GM12872 (cell line): ENCODE data around the gene DDX10.

Experiments
- CTCF ChIP-seq: IDR thresholded peaks from 3 replicates; pipeline ENCODE4 v1.5.1; 2011; ENCODE audit warnings: low read depth, mild to moderate bottlenecking, low read length, moderate library complexity; ENCODE audit not compliant: insufficient read depth

The DDX10 gene

DNA sequence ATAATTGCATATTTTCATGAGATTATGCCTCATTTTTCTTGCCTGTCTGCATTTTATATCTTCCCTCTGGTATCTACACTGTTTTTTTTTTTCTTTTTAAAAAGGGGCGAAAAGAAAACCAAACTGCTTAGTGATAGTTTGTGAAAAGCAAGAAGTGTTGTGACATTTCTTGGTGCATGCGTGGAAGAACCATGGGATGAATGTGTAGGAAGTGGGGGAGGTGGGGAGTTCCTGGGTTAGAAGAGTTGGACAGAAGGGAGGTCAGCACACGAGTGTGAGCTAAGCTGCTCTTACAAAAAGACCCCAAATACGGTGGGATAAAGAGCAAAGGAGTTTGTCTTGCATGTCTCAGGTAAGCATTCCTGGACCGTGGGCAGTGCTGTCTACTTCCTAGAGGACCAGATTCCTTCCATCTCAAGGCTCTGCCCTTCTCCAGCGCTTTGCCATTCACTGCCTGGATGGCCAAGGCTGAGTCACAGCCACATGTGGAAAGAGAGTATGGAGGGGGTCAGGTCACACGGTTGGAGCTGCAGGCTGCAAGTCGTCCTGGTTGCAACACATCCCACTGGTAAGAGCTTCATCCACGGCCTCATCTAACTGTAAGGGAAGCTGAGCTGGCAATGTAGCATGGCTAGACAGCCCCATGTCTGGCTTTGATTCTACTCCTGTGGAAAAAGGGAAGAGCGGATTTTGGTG is 300.6 kb downstream of the DDX10 start:
- no peak for TF ChIP-seq CTCF

GRCh38 chr11:108966206-108966605 is 301.3 kb downstream of the DDX10 start:
- TF ChIP-seq CTCF = no peak

DNA sequence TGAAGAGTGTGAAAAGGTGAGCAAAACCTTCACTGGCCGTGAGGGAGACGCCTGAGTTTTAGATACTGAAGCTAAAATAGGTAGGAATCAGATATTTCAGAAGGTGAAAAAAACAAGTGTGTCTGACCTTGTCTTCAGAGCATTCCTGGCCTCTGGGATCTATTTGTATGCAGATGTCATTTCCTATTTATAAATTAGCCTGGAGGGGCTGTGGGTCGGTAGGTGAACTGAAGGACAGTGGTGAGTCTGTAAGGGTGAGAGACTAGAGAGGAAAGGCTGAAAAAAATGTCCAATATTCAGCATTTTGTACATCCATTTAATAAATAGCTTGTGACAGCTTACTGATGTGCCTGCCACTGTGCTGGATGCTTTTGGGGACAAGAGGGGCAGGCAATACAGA is 302.1 kb downstream of the DDX10 start:
- TF ChIP-seq CTCF = no peak

- no peak for TF ChIP-seq CTCF
Measured at GRCh38 chr11:108967571-108967970, 302.7 kb downstream of the DDX10 start.

- no peak for TF ChIP-seq CTCF
Measured at GRCh38 chr11:108970221-108970991, 305.5 kb downstream of the DDX10 start.

DNA sequence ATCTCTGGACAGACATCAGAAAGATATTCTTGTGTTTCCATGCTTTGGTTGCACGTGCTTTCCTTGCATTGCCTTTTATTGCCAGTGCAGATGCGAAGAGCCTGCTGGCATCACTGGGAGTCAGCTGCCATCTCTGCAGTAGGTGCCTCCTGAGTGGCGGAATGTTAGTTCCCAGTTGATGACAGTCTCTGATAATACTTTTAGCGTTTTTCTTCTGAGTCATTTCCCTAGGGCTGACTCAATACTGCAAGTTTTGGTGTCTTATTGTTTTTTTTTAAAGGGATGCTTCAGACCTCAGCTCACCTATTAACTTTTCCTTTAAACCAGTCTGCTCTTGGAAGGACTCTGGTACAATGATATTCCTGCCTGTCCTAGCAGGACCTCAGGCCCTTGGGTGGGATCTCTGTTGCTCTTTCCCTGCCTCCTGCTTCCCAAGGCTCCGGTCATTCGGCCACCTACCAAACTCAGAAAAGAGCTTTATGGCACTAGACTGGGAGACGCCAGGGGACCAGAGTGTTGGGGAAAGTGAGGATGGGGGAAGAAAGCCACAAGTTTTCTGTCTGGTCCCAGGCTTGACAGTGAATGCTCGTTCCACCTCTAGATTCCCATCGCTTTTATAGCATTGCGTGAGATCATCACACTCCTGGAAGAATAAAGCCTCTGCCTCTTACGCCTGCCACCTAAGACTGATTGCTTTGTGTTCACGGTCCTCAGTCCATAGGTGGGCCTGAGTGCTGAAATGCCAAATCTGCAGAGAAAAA is 308.7 kb downstream of the DDX10 start:
- no peak for TF ChIP-seq CTCF

GRCh38 chr11:108975026-108975425 is 310.2 kb downstream of the DDX10 start:
- TF ChIP-seq CTCF = no peak
